GM11168 (cell line): ENCODE data around the gene PYY.
"Not testable (repeated sequence)": the region's sequence is repeated elsewhere in the genome, so short reads cannot be mapped to it uniquely, and the experiment has no call there.

ENCODE experiments used
- in situ Hi-C: fragments of 300-500 bp; cut with MboI; formaldehyde crosslinking; loops from one replicate; pipeline ENCODE4 v1.12.0; 2022; ENCODE audit warnings: low sequenced_read_pairs; ENCODE audit not compliant: unreplicated experiment

PYY gene

GRCh38 chr17:43979671-43980070 is 25.9 kb upstream of the PYY start:
- in situ Hi-C loops: no loop called here

GRCh38 chr17:43979011-43979410 is 25.3 kb upstream of the PYY start:
- in situ Hi-C loops: no loop called here

GRCh38 chr17:43978078-43978477 is 24.3 kb upstream of the PYY start:
- in situ Hi-C loops: no loop called here

- in situ Hi-C loops: no loop called here
Measured at GRCh38 chr17:43976963-43977837, 23.5 kb upstream of the PYY start.

- in situ Hi-C loops: no loop called here
Measured at GRCh38 chr17:43975898-43976297, 22.2 kb upstream of the PYY start.

- in situ Hi-C loops: no loop called here
Measured at GRCh38 chr17:43974382-43975266, 20.9 kb upstream of the PYY start.

- in situ Hi-C loops: not testable (repeated sequence)
Measured at GRCh38 chr17:43972444-43973212, 18.9 kb upstream of the PYY start.

GRCh38 chr17:43971436-43971835 is 17.7 kb upstream of the PYY start:
- in situ Hi-C loops: not testable (repeated sequence)

GRCh38 chr17:43970366-43970765 is 16.6 kb upstream of the PYY start:
- in situ Hi-C loops: no loop called here

GRCh38 chr17:43967251-43967875 is 13.6 kb upstream of the PYY start:
- in situ Hi-C loops: no loop called here

- in situ Hi-C loops: no loop called here
Measured at GRCh38 chr17:43966276-43966675, 12.5 kb upstream of the PYY start.

GRCh38 chr17:43962479-43962878 is 8.7 kb upstream of the PYY start:
- in situ Hi-C loops: no loop called here

- in situ Hi-C loops: no loop called here
Measured at GRCh38 chr17:43961954-43962353, 8.2 kb upstream of the PYY start.

- in situ Hi-C loops: not testable (repeated sequence)
Measured at GRCh38 chr17:43961292-43961691, 7.6 kb upstream of the PYY start.

GRCh38 chr17:43958748-43959352 is 5.1 kb upstream of the PYY start:
- in situ Hi-C loops: no loop called here

GRCh38 chr17:43956222-43956621 is 2.5 kb upstream of the PYY start:
- in situ Hi-C loops: no loop called here

- in situ Hi-C loops: no loop called here
Measured at GRCh38 chr17:43952724-43953666, 745 bp downstream of the PYY start.

GRCh38 chr17:43952351-43952723 is 1.4 kb downstream of the PYY start:
- in situ Hi-C loops: no loop called here

- in situ Hi-C loops: no loop called here
Measured at GRCh38 chr17:43951750-43952149, 2.0 kb downstream of the PYY start.
